GM12872 (cell line): ENCODE measurements around the gene SASH1.

Experiments used
- TF ChIP-seq, protein P1 (sequence below): IDR thresholded peaks from 3 replicates; pipeline ENCODE4 v1.5.1; 2011; ENCODE audit warnings: low read depth, mild to moderate bottlenecking, low read length, moderate library complexity; ENCODE audit not compliant: insufficient read depth

The SASH1 gene

GRCh38 chr6:148495029-148495428 lies 152.4 kb downstream of the SASH1 start:
- TF ChIP-seq, protein P1, sequence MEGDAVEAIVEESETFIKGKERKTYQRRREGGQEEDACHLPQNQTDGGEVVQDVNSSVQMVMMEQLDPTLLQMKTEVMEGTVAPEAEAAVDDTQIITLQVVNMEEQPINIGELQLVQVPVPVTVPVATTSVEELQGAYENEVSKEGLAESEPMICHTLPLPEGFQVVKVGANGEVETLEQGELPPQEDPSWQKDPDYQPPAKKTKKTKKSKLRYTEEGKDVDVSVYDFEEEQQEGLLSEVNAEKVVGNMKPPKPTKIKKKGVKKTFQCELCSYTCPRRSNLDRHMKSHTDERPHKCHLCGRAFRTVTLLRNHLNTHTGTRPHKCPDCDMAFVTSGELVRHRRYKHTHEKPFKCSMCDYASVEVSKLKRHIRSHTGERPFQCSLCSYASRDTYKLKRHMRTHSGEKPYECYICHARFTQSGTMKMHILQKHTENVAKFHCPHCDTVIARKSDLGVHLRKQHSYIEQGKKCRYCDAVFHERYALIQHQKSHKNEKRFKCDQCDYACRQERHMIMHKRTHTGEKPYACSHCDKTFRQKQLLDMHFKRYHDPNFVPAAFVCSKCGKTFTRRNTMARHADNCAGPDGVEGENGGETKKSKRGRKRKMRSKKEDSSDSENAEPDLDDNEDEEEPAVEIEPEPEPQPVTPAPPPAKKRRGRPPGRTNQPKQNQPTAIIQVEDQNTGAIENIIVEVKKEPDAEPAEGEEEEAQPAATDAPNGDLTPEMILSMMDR: no peak

GRCh38 chr6:148497257-148497656 lies 154.6 kb downstream of the SASH1 start:
- TF ChIP-seq, protein P1: no peak

GRCh38 chr6:148497717-148498116 lies 155.1 kb downstream of the SASH1 start:
- TF ChIP-seq, protein P1: no peak

- TF ChIP-seq, protein P1: no peak
Observed at GRCh38 chr6:148500402-148500801, 157.8 kb downstream of the SASH1 start.

DNA sequence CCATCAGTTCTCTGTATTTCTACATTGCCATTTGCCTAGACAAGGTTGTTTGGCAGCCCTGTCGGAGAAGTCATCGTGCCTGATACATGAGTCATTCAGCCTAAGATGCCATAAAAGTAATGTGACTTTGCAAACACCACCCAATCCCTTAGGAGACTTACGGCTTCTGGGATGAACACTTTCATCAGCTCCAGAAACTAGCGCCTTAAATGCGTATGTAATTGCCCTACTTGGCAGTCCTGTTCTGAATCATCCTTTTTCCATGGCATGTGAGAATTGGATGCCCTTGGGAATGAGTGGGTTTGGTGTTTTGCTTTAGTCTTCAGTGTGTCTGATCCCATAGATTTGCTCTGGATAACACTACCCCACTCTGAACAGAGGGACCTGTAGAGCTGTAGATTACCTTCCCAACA lies 158.5 kb downstream of the SASH1 start:
- TF ChIP-seq, protein P1: no peak

- TF ChIP-seq, protein P1: no peak
Observed at GRCh38 chr6:148502083-148502772, 159.6 kb downstream of the SASH1 start.

DNA sequence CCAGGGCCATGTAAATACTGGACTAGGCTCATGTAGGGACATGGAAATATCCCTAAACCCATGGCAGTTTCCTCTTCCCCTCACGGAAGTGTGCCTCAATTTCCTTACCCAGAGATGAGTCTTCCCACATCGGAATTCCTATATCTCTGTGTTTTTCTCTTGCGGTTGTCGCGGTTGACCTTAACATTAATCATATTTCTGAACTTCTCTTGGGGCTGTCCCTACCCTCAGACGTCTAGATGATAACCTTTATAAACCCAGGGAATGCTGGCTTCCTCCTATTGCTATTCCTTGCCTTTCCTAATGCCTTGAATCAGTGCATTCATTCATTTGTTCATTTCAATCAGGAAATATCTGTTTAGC lies 160.1 kb downstream of the SASH1 start:
- TF ChIP-seq, protein P1: no peak

DNA sequence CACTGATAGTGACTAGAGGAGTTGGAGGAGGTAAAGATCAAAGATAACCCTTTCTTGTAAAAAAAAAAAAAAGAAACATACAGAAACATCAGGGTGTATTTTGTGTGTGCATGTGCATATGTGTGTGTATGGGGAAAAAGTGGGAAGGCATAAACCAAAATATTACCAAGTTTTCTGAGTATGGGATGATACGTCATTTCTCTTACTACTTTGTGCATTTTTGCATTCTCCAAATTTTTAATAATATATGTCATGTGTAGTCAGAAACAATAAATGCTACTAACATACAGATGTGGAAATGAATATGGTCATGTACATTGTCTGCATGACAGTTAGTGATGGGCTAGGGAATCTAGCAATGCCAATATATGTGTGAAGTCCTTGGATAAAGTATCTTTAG lies 161.1 kb downstream of the SASH1 start:
- TF ChIP-seq, protein P1: no peak
